OCI-LY1 (cell line): ENCODE measurements around the gene RHBDD3.

Source experiments
- H2AFZ ChIP-seq: fragments of 200-600 bp; sonication (generic), shearing (Covaris generic); 2 replicates; pipeline ENCODE4 v1.6.0; 2014; ENCODE audit warnings: antibody characterized with exemption, mild to moderate bottlenecking, low read length
- H3F3A ChIP-seq: fragments of 200-600 bp; sonication (generic), shearing (Covaris generic); 2 replicates; pipeline ENCODE4 v1.6.0; 2014; ENCODE audit warnings: mild to moderate bottlenecking, antibody characterized with exemption, low read length, moderate library complexity; ENCODE audit not compliant: insufficient read depth
- H3K27ac ChIP-seq: fragments of 200-600 bp; sonication (generic); 2 replicates; pipeline ENCODE4 v1.5.1; 2014; ENCODE audit warnings: low read length, mixed run types, mild to moderate bottlenecking, low read depth; ENCODE audit not compliant: poor library complexity, severe bottlenecking
- H3K27me3 ChIP-seq: fragments of 200-600 bp; sonication (generic); 2 replicates; pipeline ENCODE4 v1.6.0; 2014; ENCODE audit warnings: antibody characterized with exemption, mild to moderate bottlenecking, low read length, moderate library complexity; ENCODE audit not compliant: insufficient read depth
- H3K36me3 ChIP-seq: fragments of 200-600 bp; sonication (generic); 2 replicates; pipeline ENCODE4 v1.6.1; 2014; ENCODE audit warnings: mild to moderate bottlenecking, antibody characterized with exemption, low read length, moderate library complexity, mixed read lengths; ENCODE audit not compliant: insufficient read depth
- H3K4me1 ChIP-seq: fragments of 200-600 bp; sonication (generic); 2 replicates; pipeline ENCODE4 v1.5.1; 2014; ENCODE audit warnings: mild to moderate bottlenecking, low read length, moderate library complexity; ENCODE audit not compliant: insufficient read depth, severe bottlenecking
- H3K4me2 ChIP-seq: fragments of 200-600 bp; sonication (generic), shearing (Covaris generic); 2 replicates; pipeline ENCODE4 v1.6.1; 2014; ENCODE audit warnings: low read length
- H3K4me3 ChIP-seq: fragments of 200-600 bp; sonication (generic); 2 replicates; pipeline ENCODE4 v1.5.1; 2014; ENCODE audit warnings: low read length, low read depth, mild to moderate bottlenecking, mixed read lengths; ENCODE audit not compliant: poor library complexity, severe bottlenecking
- H3K79me2 ChIP-seq: fragments of 200-600 bp; shearing (Covaris generic); 2 replicates; pipeline ENCODE4 v1.6.1; 2016; ENCODE audit warnings: mixed run types, low read length, mixed read lengths; ENCODE audit not compliant: insufficient read depth
- H3K9ac ChIP-seq: fragments of 200-600 bp; sonication (generic), shearing (Covaris generic); 2 replicates; pipeline ENCODE4 v1.6.1; 2014; ENCODE audit warnings: mild to moderate bottlenecking, low read length, mixed read lengths
- H3K9me2 ChIP-seq: fragments of 200-600 bp; sonication (generic), shearing (Covaris generic); 2 replicates; pipeline ENCODE4 v1.6.1; 2014; ENCODE audit warnings: low read depth, mild to moderate bottlenecking, low read length, mixed read lengths
- H3K9me3 ChIP-seq: fragments of 200-600 bp; shearing (Covaris generic); 2 replicates; pipeline ENCODE4 v1.6.1; 2014; ENCODE audit warnings: low read length, mixed read lengths
- H4K20me1 ChIP-seq: fragments of 200-600 bp; sonication (generic), shearing (Covaris generic); 2 replicates; pipeline ENCODE4 v1.6.0; 2016; ENCODE audit warnings: mild to moderate bottlenecking, low read length; ENCODE audit not compliant: insufficient read depth
- EZH2 ChIP-seq: fragments of 200-600 bp; sonication (generic), shearing (Covaris generic); IDR thresholded peaks from 2 replicates; pipeline ENCODE4 v1.8.0; 2017; ENCODE audit warnings: borderline replicate concordance, mixed run types, mild to moderate bottlenecking, antibody characterized with exemption, low read length, moderate library complexity, mixed read lengths
- TF ChIP-seq, protein P1 (sequence below): fragments of 200-600 bp; sonication (generic), shearing (Covaris generic); IDR thresholded peaks from 2 replicates; pipeline ENCODE4 v1.5.1; 2017; ENCODE audit warnings: mild to moderate bottlenecking, antibody characterized with exemption, low read length, moderate library complexity, mixed read lengths

Gene RHBDD3

DNA sequence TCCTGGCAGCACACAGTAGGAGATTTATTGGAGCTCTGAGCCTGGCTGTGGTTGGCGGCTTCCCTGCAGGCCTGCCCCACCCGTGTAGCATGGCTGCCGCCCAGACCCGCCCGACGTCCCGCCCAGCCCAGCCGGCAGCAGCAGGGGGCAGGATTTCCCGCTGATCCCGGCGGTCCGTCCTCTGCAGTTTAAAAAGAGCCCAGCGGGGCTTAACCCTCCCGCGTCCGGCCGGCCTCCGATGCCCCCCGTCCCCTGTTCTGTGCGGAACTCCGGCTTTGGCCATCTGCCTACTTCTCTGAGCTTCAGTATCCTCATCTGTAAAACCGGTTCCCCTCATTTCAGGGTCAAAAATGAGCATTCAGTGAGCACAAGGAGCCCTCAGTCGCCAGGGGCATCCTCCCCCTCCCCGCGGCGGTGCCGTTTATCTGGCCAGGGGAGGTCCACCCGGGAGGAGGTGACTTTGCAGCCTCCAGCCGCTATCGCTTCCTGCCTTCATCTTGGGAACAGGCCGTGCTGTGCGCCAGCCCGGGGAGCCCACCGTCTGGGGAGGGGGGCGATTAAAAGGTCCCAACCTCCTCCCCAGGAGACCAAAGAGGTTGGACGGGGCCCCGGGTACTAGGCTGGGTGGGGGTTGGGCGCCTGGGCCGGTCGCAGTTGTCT lies 38.5 kb upstream of the RHBDD3 start, which contains the start of gene GAS2L1:
GAS2L1 (plus strand) TSS at position 476 of the 660 bp plus-strand sequence. CDS start 1,456 bp downstream, outside the sequence.
- Histone ChIP-seq H3K36me3 (no peaks in the 10 kb centered on the region), H3K4me3 (peak within 1 kb of the TSS; percentile 16), H4K20me1 (no peaks in the 10 kb centered on the region), H3K4me1 (peaks cover 8% of the 10 kb centered on the region), H3K9me3 (no peaks in the 10 kb centered on the region), H3K27ac (no peak within 1 kb of the TSS), H3K9ac (no peak within 1 kb of the TSS), H3K4me2 (peak within 1 kb of the TSS; percentile 50), H3K9me2 (no peaks in the 10 kb centered on the region), H3K27me3 (peaks cover 8% of the 10 kb centered on the region; the same call in 1 of the 2 replicates), H3F3A (no peaks in the 10 kb centered on the region), H2AFZ (no peak within 1 kb of the TSS), H3K79me2 (no peaks in the 10 kb centered on the region)
- TF ChIP-seq, protein P1, sequence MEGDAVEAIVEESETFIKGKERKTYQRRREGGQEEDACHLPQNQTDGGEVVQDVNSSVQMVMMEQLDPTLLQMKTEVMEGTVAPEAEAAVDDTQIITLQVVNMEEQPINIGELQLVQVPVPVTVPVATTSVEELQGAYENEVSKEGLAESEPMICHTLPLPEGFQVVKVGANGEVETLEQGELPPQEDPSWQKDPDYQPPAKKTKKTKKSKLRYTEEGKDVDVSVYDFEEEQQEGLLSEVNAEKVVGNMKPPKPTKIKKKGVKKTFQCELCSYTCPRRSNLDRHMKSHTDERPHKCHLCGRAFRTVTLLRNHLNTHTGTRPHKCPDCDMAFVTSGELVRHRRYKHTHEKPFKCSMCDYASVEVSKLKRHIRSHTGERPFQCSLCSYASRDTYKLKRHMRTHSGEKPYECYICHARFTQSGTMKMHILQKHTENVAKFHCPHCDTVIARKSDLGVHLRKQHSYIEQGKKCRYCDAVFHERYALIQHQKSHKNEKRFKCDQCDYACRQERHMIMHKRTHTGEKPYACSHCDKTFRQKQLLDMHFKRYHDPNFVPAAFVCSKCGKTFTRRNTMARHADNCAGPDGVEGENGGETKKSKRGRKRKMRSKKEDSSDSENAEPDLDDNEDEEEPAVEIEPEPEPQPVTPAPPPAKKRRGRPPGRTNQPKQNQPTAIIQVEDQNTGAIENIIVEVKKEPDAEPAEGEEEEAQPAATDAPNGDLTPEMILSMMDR, result peak; percentile 39
- TF ChIP-seq EZH2, result no peak

DNA sequence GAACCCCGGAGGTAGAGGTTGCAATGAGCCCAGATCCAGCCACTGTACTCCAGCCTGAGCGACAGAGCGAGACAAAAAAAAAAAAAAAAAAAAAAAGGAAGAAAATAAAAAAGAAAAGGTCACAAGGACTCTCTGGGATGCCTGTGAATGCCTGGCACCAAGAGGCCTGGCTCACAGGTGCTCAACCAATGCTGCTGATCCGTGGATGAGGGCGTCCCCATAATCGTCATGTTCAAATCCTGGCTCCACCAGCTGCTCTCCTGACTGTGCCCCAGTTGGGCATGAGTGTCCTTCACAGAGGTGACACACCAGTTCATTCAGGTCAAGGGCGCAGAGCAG lies 38.0 kb upstream of the RHBDD3 start:
- no peaks in the 10 kb centered on the region for H3F3A ChIP-seq
- peak overlapping the region; percentile 50 for H3K4me2 ChIP-seq
- no peaks in the 10 kb centered on the region for H3K79me2 ChIP-seq
- H3K9me2 ChIP-seq, result no peaks in the 10 kb centered on the region
- no peak overlapping the region for H2AFZ ChIP-seq
- no peaks in the 10 kb centered on the region for H3K9me3 ChIP-seq
- no peak overlapping the region for H3K4me3 ChIP-seq
- TF ChIP-seq EZH2, result no peak
- TF ChIP-seq, protein P1, result no peak
- H3K27me3 ChIP-seq, result peaks cover 8% of the 10 kb centered on the region; the same call in 1 of the 2 replicates
- H3K4me1 ChIP-seq, result peaks cover 8% of the 10 kb centered on the region
- H4K20me1 ChIP-seq, result no peaks in the 10 kb centered on the region
- no peak overlapping the region for H3K9ac ChIP-seq
- no peak overlapping the region for H3K27ac ChIP-seq
- H3K36me3 ChIP-seq, result peaks cover 4% of the 10 kb centered on the region

DNA sequence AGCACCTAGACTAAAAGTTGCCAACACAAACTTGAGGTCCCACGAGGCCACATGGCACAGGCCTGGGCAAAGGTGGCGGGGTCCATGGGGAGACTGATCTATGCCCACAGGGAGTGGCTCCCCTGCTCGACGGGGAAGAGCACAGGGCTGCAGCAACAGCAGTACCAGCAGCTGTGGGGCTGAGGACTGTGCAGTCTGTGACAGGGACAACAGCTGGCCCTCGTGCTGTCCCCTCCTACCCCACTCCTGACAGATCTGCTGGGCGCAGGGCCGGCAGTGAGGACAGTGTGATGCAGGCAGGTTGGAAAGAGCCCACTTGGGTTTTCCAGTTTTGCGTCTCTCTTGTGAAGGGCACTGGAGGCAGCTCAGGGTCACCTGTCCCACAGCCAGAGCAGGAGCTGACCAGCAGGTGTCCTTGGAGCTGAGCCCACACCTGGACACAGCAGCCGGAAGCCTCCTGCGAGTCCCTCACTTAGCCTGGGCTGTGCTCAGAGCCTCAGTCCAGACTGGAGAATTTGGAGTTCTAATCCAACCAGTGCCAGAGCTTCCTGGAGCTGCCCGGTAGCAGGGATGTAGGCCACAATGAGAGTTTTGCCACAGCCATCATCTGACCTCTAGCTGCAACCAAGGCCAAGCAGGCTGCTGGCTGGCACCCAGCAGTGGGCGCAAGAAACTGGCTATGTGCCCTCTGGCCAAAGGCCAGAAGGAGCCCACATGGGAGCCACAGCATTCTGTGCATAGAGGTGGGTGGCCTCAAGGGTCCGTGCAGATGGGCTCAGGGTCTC lies 35.1 kb upstream of the RHBDD3 start:
- no peak overlapping the region for H3K27ac ChIP-seq
- H3K9me3 ChIP-seq, result no peaks in the 10 kb centered on the region
- H3K4me1 ChIP-seq, result peaks cover 8% of the 10 kb centered on the region
- no peaks in the 10 kb centered on the region for H3K79me2 ChIP-seq
- H3F3A ChIP-seq, result no peaks in the 10 kb centered on the region
- H3K27me3 ChIP-seq, result peaks cover 8% of the 10 kb centered on the region; the same call in 1 of the 2 replicates
- H3K4me2 ChIP-seq, result no peak overlapping the region
- H2AFZ ChIP-seq, result no peak overlapping the region
- H3K36me3 ChIP-seq, result peaks cover 34% of the 10 kb centered on the region
- no peak overlapping the region for H3K9ac ChIP-seq
- H3K4me3 ChIP-seq, result no peak overlapping the region
- TF ChIP-seq, protein P1, result no peak
- TF ChIP-seq EZH2, result no peak
- no peaks in the 10 kb centered on the region for H3K9me2 ChIP-seq
- no peaks in the 10 kb centered on the region for H4K20me1 ChIP-seq
